ENCODE measurements around the gene MTHFD1L. TPM values are rescaled to one million over a fixed set of nuclear protein-coding genes. Genes with fewer than 3 reads are reported as not detected.

MTHFD1L gene
- total RNA-seq, 1 donor from 2014 or later = 18.4 TPM

GRCh38 chr6:150937132-150937906, 71.8 kb downstream of the MTHFD1L start:
- no peak for DNase-seq

- no peak for DNase-seq
Measured at GRCh38 chr6:150939399-150939798, 73.9 kb downstream of the MTHFD1L start.

- no peak for DNase-seq
Measured at GRCh38 chr6:150940941-150941340, 75.4 kb downstream of the MTHFD1L start.

- DNase-seq = no peak
Measured at GRCh38 chr6:150949526-150949925, 84.0 kb downstream of the MTHFD1L start.

GRCh38 chr6:150953851-150954250, 88.3 kb downstream of the MTHFD1L start:
- DNase-seq = no peak

GRCh38 chr6:150959166-150959565, 93.7 kb downstream of the MTHFD1L start:
- no peak for DNase-seq

GRCh38 chr6:150962436-150962835, 96.9 kb downstream of the MTHFD1L start:
- no peak for DNase-seq

- no peak for DNase-seq
Measured at GRCh38 chr6:150964765-150965164, 99.3 kb downstream of the MTHFD1L start.

GRCh38 chr6:150966786-150967185, 101.3 kb downstream of the MTHFD1L start:
- no peak for DNase-seq

GRCh38 chr6:150967381-150967780, 101.9 kb downstream of the MTHFD1L start:
- DNase-seq = no peak

- DNase-seq = no peak
Measured at GRCh38 chr6:150967910-150968309, 102.4 kb downstream of the MTHFD1L start.

GRCh38 chr6:150969901-150970300, 104.4 kb downstream of the MTHFD1L start:
- DNase-seq = no peak

GRCh38 chr6:150971219-150971618, 105.7 kb downstream of the MTHFD1L start:
- DNase-seq = no peak

GRCh38 chr6:150975136-150975535, 109.6 kb downstream of the MTHFD1L start:
- no peak for DNase-seq

- no peak for DNase-seq
Measured at GRCh38 chr6:150977281-150977680, 111.8 kb downstream of the MTHFD1L start.

GRCh38 chr6:150978624-150979023, 113.1 kb downstream of the MTHFD1L start:
- DNase-seq = no peak

GRCh38 chr6:150979826-150980350, 114.4 kb downstream of the MTHFD1L start:
- DNase-seq = no peak

- DNase-seq = no peak
Measured at GRCh38 chr6:150981095-150981494, 115.6 kb downstream of the MTHFD1L start.

- no peak for DNase-seq
Measured at GRCh38 chr6:150981669-150982068, 116.2 kb downstream of the MTHFD1L start.

GRCh38 chr6:150987371-150987828, 121.9 kb downstream of the MTHFD1L start:
- DNase-seq = no peak

- no peak for DNase-seq
Measured at GRCh38 chr6:150987855-150988464, 122.5 kb downstream of the MTHFD1L start.

- no peak for DNase-seq
Measured at GRCh38 chr6:150991487-150991886, 126.0 kb downstream of the MTHFD1L start.

- no peak for DNase-seq
Measured at GRCh38 chr6:150992262-150992661, 126.8 kb downstream of the MTHFD1L start.

GRCh38 chr6:150992703-150993102, 127.2 kb downstream of the MTHFD1L start:
- DNase-seq = no peak
